Measurements from ENCODE around the gene THADA. TPM values are rescaled to one million over a fixed set of nuclear protein-coding genes. Genes with fewer than 3 reads are reported as not detected.

The THADA gene
- total and polyA plus RNA-seq, 2 donors (not counting 3 experiments of a cell fraction or from before 2014, with no cell fraction given) = 22.6 to 25.3 TPM

DNA sequence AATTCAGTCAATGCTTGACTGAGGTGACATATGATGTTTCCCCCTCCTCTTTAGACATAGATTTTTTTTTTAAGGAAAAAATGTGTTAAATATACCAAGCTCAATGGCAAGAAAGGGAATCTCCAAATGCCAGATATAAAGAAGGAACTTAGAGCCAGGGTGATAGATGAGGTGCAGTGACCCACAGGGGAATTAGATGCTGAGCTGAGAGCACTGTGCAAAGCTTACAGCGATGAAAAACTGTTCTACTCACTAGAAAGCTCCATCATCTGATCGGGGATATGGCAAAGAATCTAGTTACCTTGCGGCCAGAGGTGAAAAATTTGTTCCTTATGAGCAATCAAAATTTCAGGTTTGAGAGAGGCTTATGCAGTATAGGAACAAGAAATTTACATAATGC is 218.5 kb downstream of the THADA start:
- Histone ChIP-seq H3K4me3 (replicated peaks in 1 of 3; ENCODE audit: insufficient read depth in 1 of 3, low read depth in 1 of 3, low read length in 3 of 3) (no peak overlapping the region), H4K20me1 (replicated peaks; ENCODE audit: control insufficient read depth, extremely low read depth, insufficient read depth, low read length) (no peaks in the 10 kb centered on the region), H3K27ac (ENCODE audit: insufficient read depth, low read depth, low read length) (no peak overlapping the region), H3K36me3 (ENCODE audit: control insufficient read depth in 2 of 2, extremely low read depth in 1 of 2, insufficient read depth in 2 of 2, low read length in 2 of 2) (no peaks in the 10 kb centered on the region), H3K79me2 (ENCODE audit: control insufficient read depth, insufficient read depth, low read length) (no peaks in the 10 kb centered on the region), H3K27me3 (ENCODE audit: control insufficient read depth in 2 of 2, insufficient read depth in 2 of 2, low read length in 2 of 2) (no peaks in the 10 kb centered on the region), H3K9me3 (replicated peaks; ENCODE audit: control insufficient read depth, insufficient read depth, low read length) (no peaks in the 10 kb centered on the region), H3K9me1 (replicated peaks; ENCODE audit: control insufficient read depth, extremely low read depth, insufficient read depth, low read length) (no peaks in the 10 kb centered on the region), H2AFZ (ENCODE audit: low read depth, low read length) (no peak overlapping the region), H3K9ac (replicated peaks; ENCODE audit: extremely low read depth, insufficient read depth, low read length) (no peak overlapping the region), H3K4me1 (ENCODE audit: control insufficient read depth, extremely low read depth, insufficient read depth, low read length) (no peaks in the 10 kb centered on the region), H3K4me2 (ENCODE audit: insufficient read depth, low read length) (no peak overlapping the region)
- no peak for TF ChIP-seq FOS (IDR thresholded peaks at IDR 0.05; ENCODE audit: borderline replicate concordance, insufficient read depth, low read length)
- TF ChIP-seq EZH2 (IDR thresholded peaks at IDR 0.05; ENCODE audit: borderline replicate concordance, low read depth, low read length, severe bottlenecking) = no peak
- TF ChIP-seq, protein P1, sequence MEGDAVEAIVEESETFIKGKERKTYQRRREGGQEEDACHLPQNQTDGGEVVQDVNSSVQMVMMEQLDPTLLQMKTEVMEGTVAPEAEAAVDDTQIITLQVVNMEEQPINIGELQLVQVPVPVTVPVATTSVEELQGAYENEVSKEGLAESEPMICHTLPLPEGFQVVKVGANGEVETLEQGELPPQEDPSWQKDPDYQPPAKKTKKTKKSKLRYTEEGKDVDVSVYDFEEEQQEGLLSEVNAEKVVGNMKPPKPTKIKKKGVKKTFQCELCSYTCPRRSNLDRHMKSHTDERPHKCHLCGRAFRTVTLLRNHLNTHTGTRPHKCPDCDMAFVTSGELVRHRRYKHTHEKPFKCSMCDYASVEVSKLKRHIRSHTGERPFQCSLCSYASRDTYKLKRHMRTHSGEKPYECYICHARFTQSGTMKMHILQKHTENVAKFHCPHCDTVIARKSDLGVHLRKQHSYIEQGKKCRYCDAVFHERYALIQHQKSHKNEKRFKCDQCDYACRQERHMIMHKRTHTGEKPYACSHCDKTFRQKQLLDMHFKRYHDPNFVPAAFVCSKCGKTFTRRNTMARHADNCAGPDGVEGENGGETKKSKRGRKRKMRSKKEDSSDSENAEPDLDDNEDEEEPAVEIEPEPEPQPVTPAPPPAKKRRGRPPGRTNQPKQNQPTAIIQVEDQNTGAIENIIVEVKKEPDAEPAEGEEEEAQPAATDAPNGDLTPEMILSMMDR (IDR thresholded peaks at IDR 0.05; ENCODE audit: extremely low read depth in 1 of 2, insufficient read depth in 1 of 2, low read depth in 1 of 2, low read length in 2 of 2) = no peak
- dilution Hi-C loops (cut with MboI; ENCODE audit: extremely low pct_ligation_motif_present, low sequenced_read_pairs) (no loop called here), intact Hi-C loops (cut with micrococcal nuclease) (no loop called here)
- ChIA-PET CTCF (no interaction called here), POLR2A (no interaction called here)
- DNase-seq (ENCODE audit: low read depth, low spot score) (no peak), FAIRE-seq (no peak)
- BruUV-seq (replicated peaks) = no TSS peak

DNA sequence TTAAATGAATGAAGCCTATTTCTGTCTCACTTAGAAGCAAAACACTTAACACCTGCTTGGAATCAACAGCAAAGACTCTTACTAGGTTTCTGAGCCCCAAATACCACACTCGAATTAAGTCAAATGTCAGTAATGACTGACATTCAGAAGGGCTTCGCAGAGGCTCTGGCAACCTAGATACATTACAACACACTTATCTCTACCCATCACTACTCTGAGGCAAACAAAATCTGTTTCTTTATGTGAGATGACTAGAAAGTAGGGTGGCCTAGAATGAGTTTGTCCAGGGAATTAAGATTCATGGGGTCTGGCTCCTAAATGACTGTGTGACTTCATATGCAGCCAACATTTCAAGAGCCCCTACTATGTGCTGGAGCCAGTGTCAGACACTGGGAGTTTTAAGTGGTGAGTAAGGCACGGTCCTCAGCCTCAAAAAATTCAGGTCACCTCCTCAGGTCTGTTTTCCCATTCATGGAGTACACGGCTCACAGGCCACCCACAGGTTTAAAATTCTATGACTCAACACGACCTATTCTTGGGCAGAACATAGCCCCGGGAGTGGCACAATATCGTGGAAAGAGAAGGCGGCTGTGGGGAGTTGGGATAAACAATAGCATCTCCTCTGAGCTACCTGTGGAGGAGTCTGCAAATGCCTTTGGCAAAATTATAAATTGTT is 219.2 kb downstream of the THADA start:
- H3K9me3 ChIP-seq (replicated peaks; ENCODE audit: control insufficient read depth, insufficient read depth, low read length) = no peaks in the 10 kb centered on the region
- POLR2A ChIA-PET = no interaction called here
- intact Hi-C loops (cut with micrococcal nuclease) (no loop called here), dilution Hi-C loops (cut with MboI; ENCODE audit: extremely low pct_ligation_motif_present, low sequenced_read_pairs) (no loop called here)
- H3K4me3 ChIP-seq (replicated peaks in 1 of 3; ENCODE audit: insufficient read depth in 1 of 3, low read depth in 1 of 3, low read length in 3 of 3) = no peak overlapping the region
- CTCF ChIA-PET = no interaction called here
- no peak overlapping the region for H3K9ac ChIP-seq (replicated peaks; ENCODE audit: extremely low read depth, insufficient read depth, low read length)
- no peaks in the 10 kb centered on the region for H4K20me1 ChIP-seq (replicated peaks; ENCODE audit: control insufficient read depth, extremely low read depth, insufficient read depth, low read length)
- no peaks in the 10 kb centered on the region for H3K79me2 ChIP-seq (ENCODE audit: control insufficient read depth, insufficient read depth, low read length)
- no peaks in the 10 kb centered on the region for H3K9me1 ChIP-seq (replicated peaks; ENCODE audit: control insufficient read depth, extremely low read depth, insufficient read depth, low read length)
- no peaks in the 10 kb centered on the region for H3K4me1 ChIP-seq (ENCODE audit: control insufficient read depth, extremely low read depth, insufficient read depth, low read length)
- H2AFZ ChIP-seq (ENCODE audit: low read depth, low read length) = no peak overlapping the region
- no peak for DNase-seq (ENCODE audit: low read depth, low spot score)
- FAIRE-seq = no peak
- H3K36me3 ChIP-seq (ENCODE audit: control insufficient read depth in 2 of 2, extremely low read depth in 1 of 2, insufficient read depth in 2 of 2, low read length in 2 of 2) = no peaks in the 10 kb centered on the region
- no peaks in the 10 kb centered on the region for H3K27me3 ChIP-seq (ENCODE audit: control insufficient read depth in 2 of 2, insufficient read depth in 2 of 2, low read length in 2 of 2)
- BruUV-seq (replicated peaks) = no TSS peak
- no peak overlapping the region for H3K27ac ChIP-seq (ENCODE audit: insufficient read depth, low read depth, low read length)
- no peak overlapping the region for H3K4me2 ChIP-seq (ENCODE audit: insufficient read depth, low read length)
- TF ChIP-seq GATA2 (IDR thresholded peaks at IDR 0.05; ENCODE audit: insufficient read depth, insufficient read length, low read depth, low read length) = no peak
- no peak for TF ChIP-seq FOS (IDR thresholded peaks at IDR 0.05; ENCODE audit: borderline replicate concordance, insufficient read depth, low read length)
- TF ChIP-seq, protein P2, sequence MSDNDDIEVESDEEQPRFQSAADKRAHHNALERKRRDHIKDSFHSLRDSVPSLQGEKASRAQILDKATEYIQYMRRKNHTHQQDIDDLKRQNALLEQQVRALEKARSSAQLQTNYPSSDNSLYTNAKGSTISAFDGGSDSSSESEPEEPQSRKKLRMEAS (IDR thresholded peaks at IDR 0.05; ENCODE audit: insufficient read depth, insufficient read length) = no peak
- TF ChIP-seq POLR2A (IDR thresholded peaks at IDR 0.05; ENCODE audit: low read depth, low read length) = no peak
- TF ChIP-seq MYC (IDR thresholded peaks at IDR 0.05; ENCODE audit: low read depth, low read length) = no peak
- TF ChIP-seq JUN (IDR thresholded peaks at IDR 0.05; ENCODE audit: borderline replicate concordance, insufficient read depth, insufficient read length, low read depth) = no peak
- no peak for TF ChIP-seq EZH2 (IDR thresholded peaks at IDR 0.05; ENCODE audit: borderline replicate concordance, low read depth, low read length, severe bottlenecking)
- TF ChIP-seq, protein P1 (IDR thresholded peaks at IDR 0.05; ENCODE audit: extremely low read depth in 1 of 2, insufficient read depth in 1 of 2, low read depth in 1 of 2, low read length in 2 of 2) = no peak

Measured in endothelial cell of umbilical vein (primary cell).